NT2/D1 (cell line): Measurements from ENCODE around the gene MRPS24.

ENCODE experiments used
- YY1 ChIP-seq: IDR thresholded peaks from 2 replicates; pipeline ENCODE4 v1.6.1; 2011; ENCODE audit not compliant: insufficient read length, insufficient read depth
- ZNF274 ChIP-seq: IDR thresholded peaks from 2 replicates; pipeline ENCODE4 v1.6.1; 2011; ENCODE audit warnings: mild to moderate bottlenecking, low read depth, low read length

- TF ChIP-seq ZNF274, result no peak
- no peak for TF ChIP-seq YY1
These were observed 44.4 kb downstream of the MRPS24 start for GRCh38 chr7:43824963-43825362.
